Stimulated activated CD4-positive, alpha-beta T cell treated with anti-CD3 and anti-CD28 coated beads, Interleukin-4, amount 100 ng/mL, for 24 hours (primary cell): ENCODE data around the gene ATF7.
A peak's percentile ranks its signal among the peaks of the same experiment; 100 is the strongest.
"Not testable (repeated sequence)": the region's sequence is repeated elsewhere in the genome, so short reads cannot be mapped to it uniquely, and the experiment has no call there.

Source experiments
- DNase-seq: peaks from one replicate; pipeline ENCODE4 v3.0.0-alpha.2; 2020

The ATF7 gene

DNA sequence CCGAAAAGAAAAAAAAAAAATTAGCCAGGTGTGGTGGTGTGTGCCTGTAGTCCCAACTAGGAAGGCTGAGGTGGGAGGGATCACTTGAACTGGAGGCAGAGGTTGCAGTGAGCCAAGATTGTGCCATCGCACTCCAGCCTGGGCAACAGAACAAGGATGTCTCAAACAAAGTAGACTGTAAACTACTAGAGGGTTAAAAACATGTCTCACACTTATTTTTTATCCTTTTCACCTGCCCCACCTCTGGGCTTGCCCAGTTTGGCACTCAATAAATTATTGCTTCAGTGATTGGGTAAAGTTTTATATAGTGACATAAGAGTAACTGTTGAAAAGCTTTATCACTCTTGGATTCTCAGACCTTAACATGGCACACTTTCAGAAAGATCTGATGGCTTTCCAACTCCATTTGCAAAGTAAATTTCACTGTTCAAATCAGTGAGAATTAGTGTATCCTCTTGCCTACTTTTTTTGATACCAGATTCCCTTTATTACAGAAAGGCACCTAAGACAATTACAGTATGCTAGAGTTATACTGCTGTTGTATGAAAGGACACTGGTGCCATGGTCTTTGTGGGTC lies 62.6 kb downstream of the ATF7 start:
- DNase-seq, result no peak

DNA sequence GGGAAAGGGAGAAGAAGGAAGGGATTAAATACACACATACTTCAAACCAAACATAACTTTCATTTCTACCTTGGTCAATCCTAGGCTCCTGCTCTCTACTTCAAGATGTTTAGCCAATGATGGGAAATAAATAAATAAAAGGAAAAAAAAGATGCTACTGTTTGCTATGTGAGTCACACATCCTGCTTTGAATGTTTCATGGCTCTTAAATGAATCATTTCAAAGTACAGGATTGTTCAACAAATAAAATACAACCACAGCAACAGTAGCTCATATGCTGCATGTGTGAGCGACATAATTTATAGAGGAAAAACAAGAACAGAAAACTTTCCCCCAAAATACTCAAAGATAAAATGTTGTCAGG lies 64.6 kb downstream of the ATF7 start:
- DNase-seq, result no peak

DNA sequence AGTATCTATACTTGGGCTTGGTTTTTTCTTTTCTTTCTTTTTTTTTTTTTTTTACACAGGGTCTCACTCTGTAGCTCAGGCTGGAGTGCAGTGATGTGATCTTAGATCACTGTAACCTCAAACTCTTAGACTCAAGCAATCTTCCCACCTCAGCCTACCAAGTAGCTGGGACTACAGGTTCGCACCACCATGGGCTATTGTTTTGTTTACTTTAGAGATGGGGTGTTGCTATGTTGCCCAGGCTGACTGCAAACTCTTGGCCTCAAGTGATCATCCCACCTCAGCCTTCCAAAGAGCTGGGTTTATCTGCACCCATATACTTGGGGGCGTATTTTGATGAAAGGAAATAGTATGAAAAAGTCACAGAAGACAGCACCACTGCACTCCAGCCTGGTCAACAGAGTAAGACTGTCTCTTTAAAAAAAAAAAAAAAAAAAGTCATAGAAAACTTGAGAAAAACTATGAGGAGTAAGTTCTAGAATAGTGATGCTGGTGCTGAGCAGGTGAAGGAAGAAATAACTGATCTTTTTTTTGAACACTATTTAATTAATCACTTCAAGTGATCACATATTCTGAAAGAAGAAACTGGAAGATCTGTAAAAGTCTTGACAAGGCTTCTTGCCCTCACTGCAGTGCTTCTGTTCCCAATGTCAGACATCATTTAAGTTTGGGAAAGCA lies 65.1 kb downstream of the ATF7 start:
- no peak for DNase-seq

DNA sequence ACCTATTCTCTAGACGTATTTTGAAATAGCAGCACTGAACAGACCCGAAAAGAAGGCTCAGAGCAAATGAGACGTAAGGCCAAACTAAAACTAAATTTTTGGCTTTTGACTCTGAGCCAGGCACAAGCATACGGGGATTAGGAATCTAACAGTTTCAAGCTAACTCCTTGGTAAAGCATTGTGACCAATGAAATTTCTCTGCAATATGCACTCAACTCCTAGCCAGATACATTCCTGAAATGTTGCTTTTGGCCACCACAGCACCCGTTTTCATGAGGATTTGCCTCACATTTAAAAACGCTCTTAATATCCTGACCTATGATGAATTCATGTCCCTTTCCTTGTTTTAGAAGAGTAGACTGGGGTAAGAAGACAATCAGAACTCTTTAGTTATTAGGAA lies 65.8 kb downstream of the ATF7 start:
- no peak for DNase-seq

DNA sequence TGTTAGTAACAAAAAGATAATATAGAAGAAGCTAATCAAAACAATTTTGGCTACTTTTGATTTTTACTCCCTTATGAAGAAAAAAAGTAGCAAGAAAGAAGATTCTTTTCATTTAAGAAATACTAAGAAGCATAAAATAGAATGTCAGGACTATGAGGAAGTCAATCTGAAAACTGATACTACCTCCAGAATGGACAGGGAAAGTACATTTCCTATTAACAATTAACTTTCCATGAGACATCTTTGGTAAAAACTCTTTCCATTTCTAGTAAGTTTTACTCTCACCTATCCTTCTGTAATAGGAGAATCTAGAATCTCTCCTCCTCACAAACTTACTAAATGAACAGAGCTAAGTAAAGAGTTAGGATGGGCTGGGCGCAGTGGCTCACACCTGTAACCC lies 67.6 kb downstream of the ATF7 start:
- DNase-seq, result no peak

DNA sequence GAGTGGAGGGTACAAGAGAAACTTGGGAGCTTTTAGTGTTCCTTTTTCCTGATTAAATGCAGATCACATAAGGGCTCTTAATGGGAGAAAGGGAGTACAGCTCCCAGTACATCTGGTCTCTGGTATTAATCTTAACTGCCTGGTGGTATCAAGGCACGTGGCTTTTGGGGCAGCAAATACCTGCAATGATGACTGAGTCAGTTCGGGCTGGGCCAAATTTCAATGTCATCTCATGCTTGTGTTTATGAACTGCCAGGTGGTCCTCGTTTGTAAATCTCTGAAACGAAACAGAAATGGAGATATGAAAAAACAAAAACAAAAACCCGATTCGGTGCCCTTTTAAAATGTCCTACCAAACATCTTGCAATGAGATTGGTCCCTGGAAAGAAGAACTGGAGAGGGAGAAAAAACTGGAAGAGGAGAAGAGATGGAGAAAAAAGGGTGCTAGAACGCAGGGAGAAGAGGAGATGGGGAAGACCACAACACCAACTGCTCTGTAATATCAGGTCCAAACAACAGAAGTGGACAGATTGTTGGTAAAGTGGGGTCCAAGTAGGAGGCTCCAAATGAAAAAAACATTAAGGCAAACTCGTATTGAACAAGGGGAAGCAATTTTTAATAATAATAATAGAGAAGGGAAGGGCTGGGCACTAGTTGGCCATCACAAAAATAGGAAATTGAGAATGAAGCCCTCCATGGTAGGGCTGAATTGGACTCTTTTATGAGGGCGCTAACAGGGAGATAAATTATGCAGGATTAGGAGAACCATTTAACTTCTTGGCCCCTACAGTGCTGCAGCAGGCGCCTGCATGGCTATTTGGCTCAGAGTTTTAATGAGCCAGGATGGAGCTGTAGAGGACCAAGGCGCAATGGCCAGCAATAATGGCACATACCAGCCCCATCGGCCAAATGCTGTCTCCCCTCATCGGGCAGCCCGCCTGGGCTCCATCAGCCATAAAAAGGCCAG lies 73.5 kb downstream of the ATF7 start:
- DNase-seq, result no peak

DNA sequence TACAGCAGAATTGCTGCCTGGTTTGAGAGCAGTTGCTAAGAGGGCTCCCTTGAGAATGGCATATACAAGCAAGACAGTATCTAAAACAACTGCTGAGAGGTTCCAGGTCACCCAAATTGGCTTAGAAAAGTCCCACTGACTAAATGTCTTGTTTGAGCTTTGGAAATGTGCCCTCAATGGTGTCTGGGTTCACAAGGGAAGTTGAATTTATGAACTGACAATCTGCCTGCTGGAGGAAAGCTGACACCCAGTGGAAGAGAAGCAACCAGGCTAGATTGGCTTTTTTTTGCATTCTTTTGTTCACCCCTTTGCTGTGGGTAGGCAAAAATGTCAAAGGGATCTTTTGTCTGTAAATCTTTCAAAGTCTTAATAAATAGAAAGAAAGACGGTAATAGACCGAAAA lies 74.3 kb downstream of the ATF7 start:
- DNase-seq, result no peak

DNA sequence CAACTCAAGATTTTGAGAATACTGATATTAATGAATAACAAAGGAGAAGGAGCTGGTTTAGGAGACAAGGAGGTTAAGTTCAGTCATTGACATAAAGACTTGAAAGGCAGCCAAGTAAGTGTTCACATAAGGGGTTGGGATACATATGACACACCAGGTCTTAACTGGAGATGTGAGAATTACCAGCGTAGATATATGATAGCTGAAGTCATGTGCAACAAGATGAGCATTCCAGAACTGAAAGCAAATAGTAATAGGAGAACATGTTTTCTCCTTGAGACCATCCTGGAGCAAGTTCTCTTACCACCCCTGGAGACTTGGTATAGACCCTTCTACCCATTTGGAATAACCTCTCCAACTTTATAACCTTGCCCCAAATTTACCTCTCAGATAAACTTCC lies 75.6 kb downstream of the ATF7 start:
- DNase-seq, result no peak

DNA sequence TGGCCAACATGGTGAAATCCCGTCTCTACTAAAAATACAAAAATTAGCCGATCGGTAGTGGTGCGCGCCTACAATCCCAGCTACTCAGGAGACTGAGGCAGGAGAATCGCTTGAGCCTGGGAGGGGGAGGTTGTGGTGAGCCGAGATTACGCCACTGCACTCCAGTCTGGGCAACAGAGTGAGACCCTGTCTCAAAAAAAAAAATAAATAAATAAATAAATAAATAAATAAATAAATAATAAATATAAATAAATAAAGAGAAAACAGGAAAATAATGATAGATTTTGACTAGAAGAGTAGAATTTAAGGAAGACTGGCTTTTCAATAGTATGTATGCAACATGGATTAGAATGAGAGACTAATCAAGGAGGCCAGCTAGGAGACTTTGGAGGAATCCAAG lies 76.1 kb downstream of the ATF7 start:
- not testable (repeated sequence) for DNase-seq

DNA sequence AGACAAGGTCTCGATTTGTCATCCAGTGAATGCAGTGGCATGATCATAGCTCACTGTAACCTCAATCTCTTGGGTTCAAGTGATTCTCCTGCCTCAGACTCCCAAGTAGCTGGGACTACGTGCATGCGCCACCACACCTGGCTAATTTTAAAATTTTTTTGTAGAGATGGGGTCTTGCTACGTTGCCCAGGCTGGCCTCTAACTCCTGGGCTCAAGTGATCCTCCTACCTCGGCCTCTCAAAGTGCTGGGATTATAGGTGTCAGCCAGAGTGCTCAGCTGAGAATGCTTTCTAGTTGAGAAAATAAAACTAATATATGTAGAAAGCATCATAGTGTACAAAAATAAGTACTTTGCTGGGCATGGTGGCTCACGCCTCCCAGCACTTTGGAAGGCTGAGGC lies 77.8 kb downstream of the ATF7 start:
- DNase-seq, result not testable (repeated sequence)

DNA sequence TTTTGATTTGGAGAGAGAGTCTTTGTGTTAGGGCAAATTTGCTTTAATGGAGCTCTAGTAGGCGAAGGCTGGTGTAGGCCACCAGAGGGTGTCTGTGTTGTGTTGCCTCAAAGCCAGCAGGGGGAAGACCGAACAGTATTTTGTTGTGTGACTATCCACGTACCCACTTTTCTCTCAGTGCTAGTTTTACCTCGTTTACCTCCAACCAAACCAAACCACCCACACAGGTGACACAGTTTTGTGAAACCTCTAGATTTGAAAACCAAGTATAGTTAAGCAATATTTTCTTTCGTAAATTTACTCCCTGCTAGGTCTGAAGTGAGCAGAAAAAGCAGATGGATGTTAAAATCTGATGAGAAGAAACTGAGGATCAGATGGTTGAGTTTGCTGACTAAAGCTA lies 82.6 kb downstream of the ATF7 start:
- peak; percentile 62 for DNase-seq

DNA sequence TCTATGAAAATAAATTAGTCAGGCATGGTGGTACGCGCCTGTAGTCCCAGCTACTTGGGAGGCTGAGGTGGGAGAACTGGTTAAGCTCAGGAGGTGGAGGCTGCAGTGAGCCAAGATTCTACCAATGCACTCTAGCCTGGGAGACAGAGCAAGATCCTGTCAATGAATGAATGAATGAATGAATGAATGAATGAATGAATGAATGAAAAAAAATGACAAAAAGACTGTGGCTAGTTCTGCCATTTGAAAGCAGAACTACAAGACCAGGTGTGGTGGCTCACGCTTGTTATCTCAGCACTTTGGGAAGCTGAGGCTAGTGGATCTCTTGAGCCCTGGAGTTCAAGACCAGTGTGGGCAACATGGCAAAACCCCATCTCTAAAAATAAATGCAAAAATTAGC lies 86.7 kb downstream of the ATF7 start:
- no peak for DNase-seq

DNA sequence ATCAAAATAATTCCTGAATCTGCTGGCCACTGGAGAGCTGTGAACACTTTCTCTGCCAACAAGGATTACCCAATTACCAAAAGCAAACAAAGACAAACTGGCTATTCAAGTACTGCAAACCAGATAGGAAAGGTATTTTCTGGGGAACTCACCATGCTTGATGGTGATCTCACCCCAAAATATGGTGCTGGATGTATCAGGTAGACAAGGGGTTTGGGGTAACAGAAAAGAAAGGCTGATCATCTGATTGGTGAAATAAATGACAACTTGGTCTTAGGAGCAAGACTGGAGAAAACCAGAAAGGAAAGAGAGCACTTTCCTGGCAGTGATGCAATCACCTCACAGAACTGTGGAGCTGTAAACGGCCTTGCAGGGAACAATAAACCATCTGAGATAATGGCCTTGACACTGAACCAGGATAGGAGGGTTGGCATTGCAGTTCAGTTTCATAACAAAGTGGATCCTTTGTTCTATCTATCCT lies 87.9 kb downstream of the ATF7 start:
- no peak for DNase-seq

DNA sequence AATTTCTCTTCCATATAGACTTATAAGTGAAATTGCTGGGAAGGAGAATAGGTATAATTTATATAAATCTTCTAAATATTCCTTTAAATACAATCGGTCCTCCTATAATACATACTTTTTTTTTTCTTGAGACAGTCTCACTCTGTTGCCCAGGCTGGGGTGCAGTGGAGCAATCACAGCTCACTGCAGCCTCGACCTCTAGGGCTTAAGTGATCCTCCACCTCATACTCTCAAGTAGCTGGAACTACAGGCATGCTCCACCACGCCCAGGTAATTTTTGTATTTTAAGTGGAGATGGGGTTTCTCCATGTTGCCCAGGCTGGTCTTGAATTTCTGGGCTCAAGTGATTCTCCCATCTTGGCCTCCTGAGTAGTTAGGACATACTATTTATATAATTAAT lies 89.2 kb downstream of the ATF7 start:
- DNase-seq, result no peak

DNA sequence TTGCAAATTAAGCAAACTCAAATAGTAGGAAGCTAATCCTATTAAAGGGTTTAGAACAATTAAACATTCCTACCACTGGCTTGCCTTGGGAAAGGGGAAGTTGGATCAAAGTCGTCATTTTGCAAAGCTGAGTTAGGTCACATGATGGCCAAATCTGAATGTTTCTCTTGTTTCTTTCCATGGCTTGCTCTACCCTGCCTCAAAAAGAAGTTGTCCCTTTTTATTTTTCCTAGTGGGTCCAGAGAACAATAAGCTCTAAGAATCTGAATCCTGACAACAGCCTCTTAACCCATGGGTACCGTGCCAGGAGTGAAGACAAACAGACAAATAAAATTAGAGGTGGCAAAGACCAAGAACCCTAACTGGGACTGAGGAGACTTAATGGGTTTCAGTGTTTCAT lies 92.7 kb downstream of the ATF7 start:
- no peak for DNase-seq

DNA sequence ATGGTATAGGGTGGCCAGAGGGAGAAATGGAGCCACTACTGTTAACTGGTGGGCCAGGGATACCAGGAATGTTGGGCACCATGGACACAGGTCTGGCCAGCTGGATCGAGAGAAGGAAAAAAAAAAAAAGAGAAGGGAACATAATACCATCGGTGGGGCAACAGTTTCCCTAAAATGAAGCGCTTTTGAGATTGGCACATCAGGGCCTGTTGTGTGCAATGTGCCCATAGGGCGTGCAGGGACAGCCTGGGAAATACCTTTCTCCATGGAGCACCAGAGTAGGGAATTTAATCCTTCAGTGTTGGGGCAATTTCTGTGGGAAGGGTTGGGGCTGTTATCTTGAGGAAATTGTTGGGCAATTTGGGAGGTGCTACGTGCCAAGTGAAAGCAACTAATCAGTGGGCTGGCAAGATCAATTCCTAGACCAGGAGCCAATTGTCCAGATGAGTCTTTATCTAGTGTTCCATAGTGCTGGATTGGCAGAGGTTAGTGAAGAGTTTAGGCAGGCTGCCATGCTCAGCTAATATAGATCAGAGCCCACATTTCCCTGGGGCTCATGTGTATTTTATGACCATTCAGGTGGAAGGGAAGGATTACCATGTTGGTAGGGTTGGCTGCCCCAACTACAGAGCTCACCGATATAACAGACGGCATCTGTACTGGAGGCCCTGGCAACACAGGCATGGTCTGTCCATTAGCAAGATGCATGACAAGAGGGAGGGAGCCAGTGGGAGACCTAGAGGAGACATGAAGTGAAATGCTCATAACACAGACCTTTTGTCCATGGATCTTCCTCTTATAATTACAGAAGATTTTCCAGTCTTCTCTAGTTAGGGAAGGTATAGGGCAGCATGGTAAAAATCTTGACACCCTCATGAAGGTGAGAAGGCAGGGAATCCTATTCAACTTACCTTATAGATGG lies 93.4 kb downstream of the ATF7 start:
- no peak for DNase-seq

DNA sequence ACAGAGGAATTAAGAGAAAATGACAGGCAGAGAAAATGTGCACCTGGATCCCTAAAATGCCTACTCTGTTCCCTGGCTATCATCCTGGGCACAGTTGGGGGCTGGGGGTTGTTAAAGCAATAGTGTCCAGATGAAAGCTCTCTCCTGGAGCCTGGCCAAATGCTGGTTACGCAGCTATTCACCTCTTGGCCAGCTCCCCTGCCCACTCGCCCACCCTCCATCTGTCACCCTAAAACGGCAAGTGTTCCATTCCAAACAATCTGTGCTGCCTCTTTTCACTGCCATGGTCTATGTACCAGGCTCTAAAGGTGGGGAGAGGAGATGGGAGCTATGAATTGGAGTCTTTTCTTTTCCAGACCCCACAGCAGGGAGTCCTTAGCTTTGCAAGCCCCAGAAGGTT lies 94.2 kb downstream of the ATF7 start:
- no peak for DNase-seq

DNA sequence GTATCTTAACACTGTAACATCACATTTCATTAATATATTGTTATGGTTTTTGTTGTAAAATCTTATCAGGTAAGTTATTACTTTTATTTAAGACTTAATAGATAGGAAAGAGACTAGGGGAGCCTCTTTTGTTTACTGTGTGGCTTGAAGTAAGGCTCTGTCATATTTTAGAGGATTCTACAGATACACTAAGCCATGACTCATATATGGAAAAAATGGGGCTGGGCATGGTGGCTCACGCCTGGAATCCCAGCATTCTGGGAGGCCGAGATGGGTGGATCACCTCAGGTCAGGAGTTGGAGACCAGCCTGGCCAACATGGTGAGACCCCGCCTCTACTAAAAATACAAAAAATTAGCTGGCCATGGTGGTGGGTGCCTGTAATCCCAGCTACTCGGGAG lies 95.3 kb downstream of the ATF7 start:
- DNase-seq, result no peak

DNA sequence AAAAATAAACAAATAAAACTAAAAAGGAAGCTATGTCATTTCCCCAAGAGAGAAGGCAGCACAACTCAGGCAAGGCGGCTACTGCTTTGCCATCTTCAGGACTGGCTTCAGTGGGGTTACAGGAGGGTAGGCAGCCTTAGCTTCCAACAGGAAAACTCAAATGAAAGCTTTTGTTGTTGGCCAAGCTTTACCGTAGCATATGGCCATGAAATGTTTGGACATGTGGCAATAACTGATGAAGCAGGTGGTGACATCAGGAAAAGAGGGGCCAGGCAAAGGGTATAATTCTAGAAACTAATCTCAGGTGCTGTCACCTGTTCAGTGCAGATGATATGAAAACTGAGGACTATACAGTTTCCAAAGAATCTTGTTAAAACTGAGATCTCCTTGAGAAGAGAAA lies 96.1 kb downstream of the ATF7 start:
- no peak for DNase-seq

DNA sequence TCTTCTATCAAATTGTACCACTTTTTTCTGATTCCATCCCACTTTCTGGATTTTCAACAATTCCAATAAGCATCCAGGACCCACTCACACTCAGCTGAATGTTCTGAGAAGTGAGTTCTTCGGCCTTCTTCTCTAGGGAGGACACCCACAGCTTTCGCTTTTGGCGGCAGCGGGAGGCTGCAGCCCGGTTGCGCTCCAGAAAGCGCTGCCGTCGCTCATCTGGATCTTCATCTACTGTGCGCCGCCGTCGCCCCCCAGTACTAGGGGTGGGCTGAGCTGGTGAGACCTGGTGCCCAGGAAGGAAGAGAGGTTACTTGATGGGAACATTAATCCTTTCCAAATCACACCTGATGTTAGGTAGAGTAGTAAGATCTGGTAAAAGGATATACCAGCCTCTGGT lies 101.7 kb downstream of the ATF7 start:
- no peak for DNase-seq

DNA sequence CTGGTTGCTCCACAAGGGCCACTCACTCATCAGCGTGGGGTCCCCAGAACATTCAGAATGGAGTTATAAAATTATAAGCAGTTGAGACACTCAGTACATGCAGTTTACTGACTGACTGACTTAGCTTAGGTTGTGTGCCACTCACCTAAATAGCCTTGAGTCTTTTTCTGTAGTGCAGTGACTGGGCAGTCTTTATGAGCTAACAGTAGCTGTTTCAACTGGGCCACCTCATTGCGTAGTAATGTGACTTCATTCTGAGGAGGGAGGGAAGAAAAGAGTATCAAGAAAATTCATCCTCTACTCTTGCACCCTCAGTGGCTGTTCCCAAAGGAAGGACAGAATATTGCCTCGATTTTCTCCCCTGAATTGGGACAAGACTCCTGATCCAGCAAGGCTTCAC lies 103.1 kb downstream of the ATF7 start:
- no peak for DNase-seq

DNA sequence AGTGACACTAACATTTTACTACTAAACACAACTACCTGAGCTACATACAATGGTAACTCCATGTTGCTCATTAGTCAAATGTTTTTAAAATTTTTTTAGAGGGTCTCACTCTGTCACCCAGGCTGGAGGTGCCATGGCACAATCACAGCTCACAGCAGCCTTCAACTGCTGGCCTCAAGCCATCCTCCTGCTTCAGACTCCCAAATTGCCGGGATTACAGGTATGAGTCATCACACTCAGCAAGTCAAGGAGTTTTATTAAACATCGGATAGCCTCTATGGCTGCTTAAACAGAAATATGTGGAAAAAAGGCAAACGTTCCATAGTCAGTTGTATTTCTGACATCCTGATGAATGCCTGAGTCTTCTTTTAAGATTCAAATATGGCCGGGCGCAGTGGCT lies 107.8 kb downstream of the ATF7 start:
- DNase-seq, result no peak
